Fibroblast of lung (primary cell): ENCODE data around the gene IL23A. TPM values are rescaled to one million over a fixed set of nuclear protein-coding genes. Genes with fewer than 3 reads are reported as not detected.
"Not testable (repeated sequence)": the region's sequence is repeated elsewhere in the genome, so short reads cannot be mapped to it uniquely, and the experiment has no call there.

Source experiments
- DNase-seq, 2 donors: peaks; one replicate each; pipeline versions ENCODE4 v3.0.0 to v3.0.0-alpha.2; 2010; ENCODE audit warnings: low read depth in 2 of 2
- H2AFZ ChIP-seq: 2 replicates; pipeline ENCODE4 v1.5.1; 2012; ENCODE audit warnings: low read length, control low read depth, inconsistent platforms
- H3K27ac ChIP-seq: 2 replicates; pipeline ENCODE4 v1.5.1; 2011; ENCODE audit warnings: low read length, control low read depth; ENCODE audit not compliant: insufficient read depth
- H3K27me3 ChIP-seq: 2 replicates; pipeline ENCODE4 v1.5.1; 2011; ENCODE audit warnings: mild to moderate bottlenecking, low read length; ENCODE audit not compliant: control insufficient read depth, insufficient read depth
- H3K36me3 ChIP-seq: 2 replicates; pipeline ENCODE4 v1.5.1; 2011; ENCODE audit warnings: low read length; ENCODE audit not compliant: control insufficient read depth, insufficient read depth
- H3K4me1 ChIP-seq: 2 replicates; pipeline ENCODE4 v1.5.1; 2011; ENCODE audit warnings: low read length; ENCODE audit not compliant: control insufficient read depth, insufficient read depth; ENCODE audit errors: extremely low read depth
- H3K4me2 ChIP-seq: 2 replicates; pipeline ENCODE4 v1.5.1; 2011; ENCODE audit warnings: low read length, control low read depth; ENCODE audit not compliant: insufficient read depth; ENCODE audit errors: extremely low read depth
- H3K4me3 ChIP-seq, 4 experiments: fragments of 200-600 bp in 1 of 4; sonication (generic) in 1 of 4; replicated peaks in 1 of 4; 2 replicates each; pipeline ENCODE4 v1.5.1; 2011 to 2016; ENCODE audit warnings: low read length in 4 of 4, low read depth in 3 of 4, mild to moderate bottlenecking in 3 of 4, control low read depth in 2 of 4, inconsistent platforms in 1 of 4, mixed read lengths in 1 of 4; ENCODE audit not compliant: insufficient read depth in 1 of 4; ENCODE audit errors: control extremely low read depth in 1 of 4
- H3K79me2 ChIP-seq: 2 replicates; pipeline ENCODE4 v1.5.1; 2012; ENCODE audit warnings: mild to moderate bottlenecking, low read length, inconsistent platforms; ENCODE audit not compliant: control insufficient read depth, insufficient read depth
- H3K9ac ChIP-seq: 2 replicates; pipeline ENCODE4 v1.5.1; 2011; ENCODE audit warnings: mild to moderate bottlenecking, low read length, control low read depth; ENCODE audit not compliant: insufficient read depth
- H3K9me3 ChIP-seq: 2 replicates; pipeline ENCODE4 v1.5.1; 2012; ENCODE audit warnings: low read depth, low read length; ENCODE audit not compliant: control insufficient read depth, insufficient read depth
- H4K20me1 ChIP-seq: 2 replicates; pipeline ENCODE4 v1.5.1; 2011; ENCODE audit warnings: low read length; ENCODE audit not compliant: control insufficient read depth, insufficient read depth; ENCODE audit errors: extremely low read depth
- CTCF ChIP-seq, 2 donors: IDR thresholded peaks in 1 of 2; conservative IDR thresholded peaks in 1 of 2; 1 replicate in 1 of 2; 2 replicates in 1 of 2; pipeline ENCODE4 v1.5.1; 2011 to 2012; ENCODE audit warnings: low read length in 2 of 2, control low read depth in 1 of 2, inconsistent platforms in 1 of 2, low read depth in 1 of 2, mild to moderate bottlenecking in 1 of 2
- EZH2 ChIP-seq: IDR thresholded peaks from 2 replicates; pipeline ENCODE4 v1.5.1; 2012; ENCODE audit warnings: low read length, control low read depth, mild to moderate bottlenecking; ENCODE audit errors: missing control alignments
- polyA plus RNA-seq, 2 donors: library from polyadenylated mRNA; depleted of rRNA in 1 of 2; stranded (reverse) in 1 of 2; unstranded in 1 of 2; fragments of >200 nt; gene quantifications; 2 replicates each; pipeline ENCODE4 v1.2.1, GENCODE V29; 2011 to 2012; ENCODE audit warnings: missing spikeins in 1 of 2
- total RNA-seq: library from RNA; depleted of rRNA; stranded (reverse); fragments of >200 nt; gene quantifications from 2 replicates; pipeline ENCODE4 v1.2.1, GENCODE V29; 2014

IL23A gene
- total and polyA plus RNA-seq, 2 donors (not counting 1 experiment from before 2014, with no cell fraction given), result 0.17 TPM; not detected in 1

GRCh38 chr12:56337753-56338251 lies 882 bp upstream of the IL23A start:
- H3K27me3 ChIP-seq, result no peaks in the 10 kb centered on the region
- H4K20me1 ChIP-seq, result no peaks in the 10 kb centered on the region
- no peak overlapping the region for H3K27ac ChIP-seq
- peaks cover 9% of the 10 kb centered on the region for H3K4me1 ChIP-seq
- H2AFZ ChIP-seq, result no peak overlapping the region
- TF ChIP-seq CTCF (conservative IDR thresholded peaks at IDR 0.05 in 1 of 2, IDR thresholded peaks at IDR 0.05 in 1 of 2; ENCODE audit: low read depth in 1 of 2, low read length in 2 of 2) (no peak), EZH2 (no peak)
- H3K36me3 ChIP-seq, result peaks cover 3% of the 10 kb centered on the region
- no peaks in the 10 kb centered on the region for H3K9me3 ChIP-seq
- no peak overlapping the region for H3K4me2 ChIP-seq
- H3K4me3 ChIP-seq, result no peak overlapping the region
- DNase-seq, result no peak
- no peak overlapping the region for H3K9ac ChIP-seq
- no peaks in the 10 kb centered on the region for H3K79me2 ChIP-seq

GRCh38 chr12:56339158-56339422 lies 406 bp downstream of the IL23A start:
- no peak overlapping the region for H3K27ac ChIP-seq
- H3K9ac ChIP-seq, result no peak overlapping the region
- no peak for DNase-seq
- peaks cover 9% of the 10 kb centered on the region for H3K36me3 ChIP-seq
- no peak overlapping the region for H2AFZ ChIP-seq
- no peak for TF ChIP-seq CTCF (conservative IDR thresholded peaks at IDR 0.05 in 1 of 2, IDR thresholded peaks at IDR 0.05 in 1 of 2; ENCODE audit: low read depth in 1 of 2, low read length in 2 of 2)
- no peak for TF ChIP-seq EZH2
- H4K20me1 ChIP-seq, result no peaks in the 10 kb centered on the region
- H3K9me3 ChIP-seq, result no peaks in the 10 kb centered on the region
- H3K79me2 ChIP-seq, result no peaks in the 10 kb centered on the region
- no peak overlapping the region for H3K4me2 ChIP-seq
- H3K27me3 ChIP-seq, result no peaks in the 10 kb centered on the region
- peaks cover 4% of the 10 kb centered on the region for H3K4me1 ChIP-seq
- no peak overlapping the region for H3K4me3 ChIP-seq

GRCh38 chr12:56341616-56342015 lies 2.9 kb downstream of the IL23A start:
- Histone ChIP-seq H3K79me2 (no peaks in the 10 kb centered on the region), H3K4me2 (no peak overlapping the region), H3K4me1 (no peaks in the 10 kb centered on the region), H3K27me3 (no peaks in the 10 kb centered on the region), H4K20me1 (no peaks in the 10 kb centered on the region), H3K9me3 (no peaks in the 10 kb centered on the region), H2AFZ (no peak overlapping the region), H3K9ac (no peak overlapping the region), H3K4me3 (no peak overlapping the region), H3K27ac (no peak overlapping the region), H3K36me3 (peaks cover 9% of the 10 kb centered on the region)
- TF ChIP-seq EZH2 (no peak), CTCF (conservative IDR thresholded peaks at IDR 0.05 in 1 of 2, IDR thresholded peaks at IDR 0.05 in 1 of 2; ENCODE audit: low read depth in 1 of 2, low read length in 2 of 2) (no peak)
- DNase-seq, result no peak

GRCh38 chr12:56342290-56342689 lies 3.6 kb downstream of the IL23A start:
- H3K79me2 ChIP-seq, H3K27me3 ChIP-seq: not testable (repeated sequence)

More at GRCh38 chr12:56342290-56342689, 3.6 kb downstream of the IL23A start:
- not testable (repeated sequence) for H3K9me3 ChIP-seq, DNase-seq, H3K36me3 ChIP-seq, H3K4me1 ChIP-seq, H3K4me2 ChIP-seq, H3K9ac ChIP-seq, H2AFZ ChIP-seq, H3K27ac ChIP-seq, H4K20me1 ChIP-seq, H3K4me3 ChIP-seq
